ENCODE data around the gene SGCA.
A peak's percentile ranks its signal among the peaks of the same experiment; 100 is the strongest.

SGCA gene

DNA sequence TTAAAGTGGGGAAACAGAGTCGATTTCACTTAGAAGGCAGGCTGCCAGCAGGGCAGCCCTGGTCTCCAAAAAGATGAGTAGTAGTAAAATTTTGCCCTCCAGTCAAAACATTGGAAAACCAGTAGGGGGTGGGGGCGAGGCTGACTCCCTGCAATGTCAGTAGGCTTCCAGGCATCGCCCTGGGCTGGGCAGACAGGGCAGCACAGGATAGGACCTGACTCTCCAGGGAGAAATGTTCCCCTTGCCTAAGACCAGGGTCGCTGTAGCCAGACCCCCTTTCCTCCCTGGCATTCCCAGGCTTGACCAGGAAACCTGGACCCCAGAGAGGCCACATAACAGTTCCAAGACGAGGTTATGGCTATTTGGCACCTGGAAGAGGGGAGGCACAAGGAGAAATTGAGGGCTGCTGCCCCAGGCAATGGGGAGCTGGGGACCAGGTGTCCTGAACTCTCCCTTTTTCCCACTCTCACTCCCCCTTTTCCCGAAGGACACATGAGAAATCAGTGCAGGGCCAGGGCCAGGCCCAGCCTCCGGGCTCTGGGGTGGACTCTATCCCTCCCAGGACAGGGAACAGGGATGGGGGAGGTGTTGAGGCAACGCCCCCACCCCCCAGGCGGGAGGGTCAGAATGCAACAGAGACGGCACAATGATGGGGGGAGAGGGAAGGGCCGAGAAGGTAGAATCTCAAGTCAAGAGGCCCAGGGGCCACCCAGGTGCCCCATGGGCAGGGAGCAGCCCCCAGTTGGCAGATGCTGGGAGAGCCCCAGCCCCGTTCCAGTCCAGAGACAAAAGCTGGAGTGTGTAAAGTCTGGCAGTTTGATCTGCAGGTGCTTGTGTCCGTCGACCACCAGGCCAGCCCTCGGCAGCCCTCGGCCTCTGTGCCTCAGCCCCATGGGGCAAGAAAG is 31.3 kb upstream of the SGCA start:
- Histone ChIP-seq H3K27me3 (ENCODE audit: control insufficient read depth in 1 of 2, insufficient read depth in 2 of 2, low read length in 2 of 2) (peaks cover 0 to 4% of the 10 kb centered on the region in 2 donors), H3K9me3 (ENCODE audit: control insufficient read depth in 1 of 2, low read length in 2 of 2) (no peaks in the 10 kb centered on the region), H3K36me3 (ENCODE audit: control insufficient read depth in 1 of 2, insufficient read depth in 2 of 2, low read length in 2 of 2) (peaks cover 28 to 46% of the 10 kb centered on the region in 2 donors), H3K9ac (ENCODE audit: low read depth in 1 of 2, low read length in 2 of 2) (no peak overlapping the region), H3K4me1 (ENCODE audit: control insufficient read depth in 1 of 2, insufficient read depth in 2 of 2, low read length in 2 of 2) (no peaks in the 10 kb centered on the region), H3K4me3 (ENCODE audit: low read depth in 1 of 2, low read length in 2 of 2) (no peak overlapping the region), H3K27ac (ENCODE audit: low read depth, low read length) (no peak overlapping the region)

DNA sequence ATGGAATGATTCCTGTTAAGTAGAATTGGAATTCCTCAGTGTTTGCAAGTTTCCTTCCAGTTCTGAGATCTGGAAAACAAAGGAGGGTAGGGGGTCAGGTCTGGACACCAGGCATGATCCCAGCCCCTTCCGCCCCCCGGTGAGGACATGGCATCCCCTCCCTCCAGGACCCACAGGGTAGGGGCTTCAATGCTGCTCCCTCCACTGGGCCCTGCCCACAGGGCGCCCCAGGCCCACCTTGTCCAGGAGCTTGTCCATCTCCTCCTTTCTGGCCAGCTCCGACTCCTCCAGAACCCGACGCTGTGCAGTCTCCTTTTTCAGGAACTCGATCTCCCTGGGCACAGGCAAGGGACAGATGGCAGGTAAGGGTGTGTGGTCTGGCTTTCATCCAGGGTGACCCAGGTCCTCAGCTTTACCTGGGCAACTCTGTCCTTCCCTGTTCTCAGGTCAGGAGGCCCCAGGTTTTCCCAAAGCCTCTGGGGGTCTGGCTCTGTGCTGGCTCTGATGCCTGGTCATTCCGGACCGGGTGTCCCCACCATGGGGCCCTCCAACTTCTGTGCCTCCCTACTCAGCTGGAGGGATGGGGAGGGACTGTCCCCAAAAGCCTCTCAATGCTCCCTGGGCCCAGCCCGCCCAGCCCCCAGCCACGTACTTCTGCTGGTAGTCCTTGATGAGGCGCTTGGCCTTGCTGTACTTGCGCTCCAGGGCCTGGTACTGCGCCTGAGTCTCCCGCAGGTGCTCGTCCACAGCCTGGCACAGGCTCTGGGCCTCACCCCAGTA is 30.3 kb upstream of the SGCA start:
- peaks cover 0 to 4% of the 10 kb centered on the region in 2 donors for H3K27me3 ChIP-seq (ENCODE audit: control insufficient read depth in 1 of 2, insufficient read depth in 2 of 2, low read length in 2 of 2)
- no peak overlapping the region for H3K9ac ChIP-seq (ENCODE audit: low read depth in 1 of 2, low read length in 2 of 2)
- no peak overlapping the region for H3K27ac ChIP-seq (ENCODE audit: low read depth, low read length)
- H3K4me3 ChIP-seq (ENCODE audit: low read depth in 1 of 2, low read length in 2 of 2) = no peak overlapping the region
- peaks cover 5 to 9% of the 10 kb centered on the region in 2 donors for H3K4me1 ChIP-seq (ENCODE audit: control insufficient read depth in 1 of 2, insufficient read depth in 2 of 2, low read length in 2 of 2)
- H3K9me3 ChIP-seq (ENCODE audit: control insufficient read depth in 1 of 2, low read length in 2 of 2) = no peaks in the 10 kb centered on the region
- H3K36me3 ChIP-seq (ENCODE audit: control insufficient read depth in 1 of 2, insufficient read depth in 2 of 2, low read length in 2 of 2) = peaks cover 37 to 56% of the 10 kb centered on the region in 2 donors

- Histone ChIP-seq H3K4me1 (ENCODE audit: control insufficient read depth in 1 of 2, insufficient read depth in 2 of 2, low read length in 2 of 2) (peaks cover 10 to 15% of the 10 kb centered on the region in 2 donors), H3K9ac (ENCODE audit: low read depth in 1 of 2, low read length in 2 of 2) (no peak overlapping the region), H3K27ac (ENCODE audit: low read depth, low read length) (no peak overlapping the region), H3K9me3 (ENCODE audit: control insufficient read depth in 1 of 2, low read length in 2 of 2) (no peaks in the 10 kb centered on the region), H3K36me3 (ENCODE audit: control insufficient read depth in 1 of 2, insufficient read depth in 2 of 2, low read length in 2 of 2) (peaks cover 42 to 63% of the 10 kb centered on the region in 2 donors), H3K4me3 (ENCODE audit: low read depth in 1 of 2, low read length in 2 of 2) (no peak overlapping the region), H3K27me3 (ENCODE audit: control insufficient read depth in 1 of 2, insufficient read depth in 2 of 2, low read length in 2 of 2) (no peaks in the 10 kb centered on the region)
These were observed 29.6 kb upstream of the SGCA start for GRCh38 chr17:50136096-50136687.

GRCh38 chr17:50137042-50137441 is 28.8 kb upstream of the SGCA start:
- H3K27ac ChIP-seq (ENCODE audit: low read depth, low read length) = no peak overlapping the region
- H3K27me3 ChIP-seq (ENCODE audit: control insufficient read depth in 1 of 2, insufficient read depth in 2 of 2, low read length in 2 of 2) = no peaks in the 10 kb centered on the region
- peaks cover 10 to 20% of the 10 kb centered on the region in 2 donors for H3K4me1 ChIP-seq (ENCODE audit: control insufficient read depth in 1 of 2, insufficient read depth in 2 of 2, low read length in 2 of 2)
- peaks cover 43 to 71% of the 10 kb centered on the region in 2 donors for H3K36me3 ChIP-seq (ENCODE audit: control insufficient read depth in 1 of 2, insufficient read depth in 2 of 2, low read length in 2 of 2)
- H3K9me3 ChIP-seq (ENCODE audit: control insufficient read depth in 1 of 2, low read length in 2 of 2) = no peaks in the 10 kb centered on the region
- no peak overlapping the region for H3K9ac ChIP-seq (ENCODE audit: low read depth in 1 of 2, low read length in 2 of 2)
- no peak overlapping the region for H3K4me3 ChIP-seq (ENCODE audit: low read depth in 1 of 2, low read length in 2 of 2)

- no peaks in the 10 kb centered on the region for H3K9me3 ChIP-seq (ENCODE audit: control insufficient read depth in 1 of 2, low read length in 2 of 2)
- no peak overlapping the region for H3K9ac ChIP-seq (ENCODE audit: low read depth in 1 of 2, low read length in 2 of 2)
- no peaks in the 10 kb centered on the region for H3K27me3 ChIP-seq (ENCODE audit: control insufficient read depth in 1 of 2, insufficient read depth in 2 of 2, low read length in 2 of 2)
- no peak overlapping the region for H3K27ac ChIP-seq (ENCODE audit: low read depth, low read length)
- H3K36me3 ChIP-seq (ENCODE audit: control insufficient read depth in 1 of 2, insufficient read depth in 2 of 2, low read length in 2 of 2) = peaks cover 54 to 94% of the 10 kb centered on the region in 2 donors
- no peak overlapping the region for H3K4me3 ChIP-seq (ENCODE audit: low read depth in 1 of 2, low read length in 2 of 2)
- peaks cover 14 to 32% of the 10 kb centered on the region in 2 donors for H3K4me1 ChIP-seq (ENCODE audit: control insufficient read depth in 1 of 2, insufficient read depth in 2 of 2, low read length in 2 of 2)
These were observed 26.5 kb upstream of the SGCA start for GRCh38 chr17:50139185-50139783.

GRCh38 chr17:50139950-50140885 is 25.6 kb upstream of the SGCA start:
- H3K27ac ChIP-seq (ENCODE audit: low read depth, low read length) = no peak overlapping the region
- no peaks in the 10 kb centered on the region for H3K9me3 ChIP-seq (ENCODE audit: control insufficient read depth in 1 of 2, low read length in 2 of 2)
- H3K36me3 ChIP-seq (ENCODE audit: control insufficient read depth in 1 of 2, insufficient read depth in 2 of 2, low read length in 2 of 2) = peaks cover 63 to 99% of the 10 kb centered on the region in 2 donors
- no peaks in the 10 kb centered on the region for H3K27me3 ChIP-seq (ENCODE audit: control insufficient read depth in 1 of 2, insufficient read depth in 2 of 2, low read length in 2 of 2)
- H3K4me3 ChIP-seq (ENCODE audit: low read depth in 1 of 2, low read length in 2 of 2) = peak overlapping the region in 1 of 2 donors; percentile 21
- H3K9ac ChIP-seq (ENCODE audit: low read depth in 1 of 2, low read length in 2 of 2) = no peak overlapping the region
- H3K4me1 ChIP-seq (ENCODE audit: control insufficient read depth in 1 of 2, insufficient read depth in 2 of 2, low read length in 2 of 2) = peaks cover 21 to 41% of the 10 kb centered on the region in 2 donors

DNA sequence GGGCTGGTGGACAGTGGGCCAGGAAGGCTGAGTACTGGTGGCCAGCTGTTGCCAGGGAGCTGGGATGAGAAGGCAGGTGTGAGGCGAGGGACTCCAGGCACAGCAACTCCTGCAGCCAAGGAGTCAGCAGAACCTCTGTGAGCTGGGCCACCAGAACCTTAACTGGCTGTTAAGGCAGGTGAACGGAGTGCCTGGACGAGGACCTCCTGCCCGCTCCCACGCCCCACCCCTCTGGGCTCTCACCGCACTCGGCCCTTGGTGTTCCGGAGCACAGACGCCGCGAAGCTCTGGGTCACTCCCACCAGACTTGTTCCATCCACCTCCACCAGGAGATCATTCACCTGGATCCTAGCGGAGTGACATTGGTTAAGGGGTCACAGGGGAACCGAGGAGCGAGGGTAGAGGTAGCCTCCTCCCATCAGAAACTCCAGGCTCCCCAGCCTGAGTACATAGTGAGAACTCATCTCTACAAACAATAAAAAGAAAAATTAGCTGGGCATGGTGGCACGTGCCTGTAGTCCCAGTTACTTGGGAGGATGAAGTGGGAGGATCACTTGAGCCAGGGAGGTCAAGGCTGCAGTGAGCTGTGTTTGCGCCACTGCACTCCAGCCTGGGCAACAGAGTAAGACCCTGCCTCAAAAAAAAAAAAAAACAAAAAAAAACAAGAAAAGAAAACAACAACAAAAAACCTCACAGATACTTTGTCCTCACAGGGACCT is 24.6 kb upstream of the SGCA start:
- H3K27ac ChIP-seq (ENCODE audit: low read depth, low read length) = no peak overlapping the region
- H3K9ac ChIP-seq (ENCODE audit: low read depth in 1 of 2, low read length in 2 of 2) = no peak overlapping the region
- H3K36me3 ChIP-seq (ENCODE audit: control insufficient read depth in 1 of 2, insufficient read depth in 2 of 2, low read length in 2 of 2) = peaks cover 59 to 90% of the 10 kb centered on the region in 2 donors
- peaks cover 26 to 50% of the 10 kb centered on the region in 2 donors for H3K4me1 ChIP-seq (ENCODE audit: control insufficient read depth in 1 of 2, insufficient read depth in 2 of 2, low read length in 2 of 2)
- H3K9me3 ChIP-seq (ENCODE audit: control insufficient read depth in 1 of 2, low read length in 2 of 2) = no peaks in the 10 kb centered on the region
- no peaks in the 10 kb centered on the region for H3K27me3 ChIP-seq (ENCODE audit: control insufficient read depth in 1 of 2, insufficient read depth in 2 of 2, low read length in 2 of 2)
- no peak overlapping the region for H3K4me3 ChIP-seq (ENCODE audit: low read depth in 1 of 2, low read length in 2 of 2)

DNA sequence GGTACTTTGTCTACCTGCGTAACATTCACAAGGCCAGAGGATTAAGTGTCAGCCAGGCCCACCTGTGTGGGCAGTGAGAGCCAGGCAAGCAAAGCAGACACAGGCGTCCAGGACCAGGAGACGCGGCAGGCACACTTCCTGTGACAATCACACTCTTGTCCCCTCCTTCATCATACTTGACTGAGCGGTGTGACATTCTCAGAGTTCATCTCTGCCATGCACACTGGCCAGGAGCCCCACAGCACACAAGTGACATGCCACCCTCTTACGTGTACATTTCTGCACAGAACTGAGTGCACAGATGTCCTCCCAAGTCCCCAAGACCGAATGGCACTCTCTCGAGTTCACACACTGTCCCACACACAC is 24.1 kb upstream of the SGCA start:
- Histone ChIP-seq H3K36me3 (ENCODE audit: control insufficient read depth in 1 of 2, insufficient read depth in 2 of 2, low read length in 2 of 2) (peaks cover 59 to 89% of the 10 kb centered on the region in 2 donors), H3K4me1 (ENCODE audit: control insufficient read depth in 1 of 2, insufficient read depth in 2 of 2, low read length in 2 of 2) (peaks cover 32 to 55% of the 10 kb centered on the region in 2 donors), H3K4me3 (ENCODE audit: low read depth in 1 of 2, low read length in 2 of 2) (no peak overlapping the region), H3K27me3 (ENCODE audit: control insufficient read depth in 1 of 2, insufficient read depth in 2 of 2, low read length in 2 of 2) (no peaks in the 10 kb centered on the region), H3K27ac (ENCODE audit: low read depth, low read length) (no peak overlapping the region), H3K9ac (ENCODE audit: low read depth in 1 of 2, low read length in 2 of 2) (no peak overlapping the region), H3K9me3 (ENCODE audit: control insufficient read depth in 1 of 2, low read length in 2 of 2) (no peaks in the 10 kb centered on the region)

All from duodenal mucosa (tissue), 2 donors.